OCI-M1 (cell line): ENCODE results near the gene AMBP.

Experiments used
- DNase-seq: peaks from one replicate; lab custom pipeline; 2025; lab: John Stamatoyannopoulos, UW

The AMBP gene

DNA sequence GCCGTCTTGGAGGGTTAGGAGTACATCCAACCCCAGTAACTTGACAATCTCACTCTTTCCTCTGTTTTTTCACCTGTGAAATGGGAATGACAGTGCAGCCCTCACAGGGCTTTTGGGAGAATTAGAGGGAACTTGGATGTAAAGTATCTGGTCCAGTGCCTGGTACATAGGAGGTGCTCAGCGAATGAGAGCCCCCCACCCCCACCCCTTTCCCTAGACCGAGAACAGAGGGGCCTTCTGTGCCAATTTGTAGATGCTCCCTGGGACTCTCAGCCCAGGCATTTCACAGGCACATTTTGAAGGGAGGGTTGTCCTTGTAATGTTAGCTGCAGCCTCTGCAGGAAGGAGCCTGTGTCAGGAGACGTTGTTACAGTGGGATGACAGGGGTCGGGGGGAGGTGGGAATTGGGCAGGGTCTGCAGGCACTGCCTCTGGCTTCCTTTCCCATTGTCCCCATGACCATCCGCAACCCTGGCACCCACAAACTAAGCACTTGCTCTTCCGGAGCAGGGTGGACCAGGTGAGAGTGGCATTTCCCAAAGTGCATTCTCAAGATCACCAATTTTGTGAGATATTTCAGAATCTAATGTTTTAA is 47.0 kb downstream of the AMBP start:
- DNase-seq: no peak

GRCh38 chr9:114030364-114030763 is 47.7 kb downstream of the AMBP start:
- peak; percentile 43 for DNase-seq

GRCh38 chr9:114029311-114030170 is 48.6 kb downstream of the AMBP start:
- DNase-seq: no peak

- no peak for DNase-seq
Measured at GRCh38 chr9:114028646-114029045, 49.5 kb downstream of the AMBP start.

- no peak for DNase-seq
Measured at GRCh38 chr9:114027863-114028465, 50.1 kb downstream of the AMBP start.

GRCh38 chr9:114027159-114027862 is 50.8 kb downstream of the AMBP start:
- DNase-seq: no peak

DNA sequence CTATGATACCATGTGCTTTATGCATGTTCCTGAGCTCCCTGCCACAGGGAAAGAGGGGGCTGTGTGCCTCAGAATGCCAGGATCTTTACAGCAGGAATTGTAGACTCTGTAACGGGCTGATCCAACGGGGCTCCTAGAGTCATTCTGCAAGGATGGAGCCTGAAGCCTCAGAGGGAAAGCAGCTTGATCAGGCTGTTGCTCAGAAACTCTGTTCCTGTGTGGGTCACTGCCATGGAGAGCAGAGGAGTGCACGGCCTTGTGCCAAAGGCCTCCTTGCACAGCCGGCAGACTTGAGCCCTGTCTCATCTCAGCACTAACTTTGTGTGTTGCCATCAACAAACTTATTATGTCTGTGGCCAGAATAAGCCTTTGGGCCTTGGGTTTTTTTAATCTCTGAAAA is 51.8 kb downstream of the AMBP start:
- no peak for DNase-seq

GRCh38 chr9:114025760-114026159 is 52.3 kb downstream of the AMBP start:
- DNase-seq: no peak

- no peak for DNase-seq
Measured at GRCh38 chr9:114025196-114025753, 52.8 kb downstream of the AMBP start.

DNA sequence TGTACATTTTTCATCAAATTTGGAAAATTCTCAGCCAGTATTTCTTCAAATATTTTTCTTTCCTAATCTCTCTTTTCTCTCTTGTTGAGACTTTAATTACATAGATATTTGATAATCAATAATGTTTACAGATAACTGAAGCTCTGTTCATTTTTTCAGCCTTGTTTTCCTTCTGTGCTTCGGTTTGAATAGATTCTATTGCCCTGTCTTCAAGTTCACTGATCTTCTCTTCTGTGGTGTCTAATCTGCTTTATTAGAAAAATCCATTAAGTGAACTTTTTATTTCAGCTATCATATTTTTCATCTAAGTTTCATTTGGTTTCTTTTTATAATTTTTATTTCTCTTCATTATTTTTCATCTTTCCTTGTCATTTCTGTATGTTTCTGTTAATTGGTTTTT is 54.1 kb downstream of the AMBP start:
- no peak for DNase-seq

DNA sequence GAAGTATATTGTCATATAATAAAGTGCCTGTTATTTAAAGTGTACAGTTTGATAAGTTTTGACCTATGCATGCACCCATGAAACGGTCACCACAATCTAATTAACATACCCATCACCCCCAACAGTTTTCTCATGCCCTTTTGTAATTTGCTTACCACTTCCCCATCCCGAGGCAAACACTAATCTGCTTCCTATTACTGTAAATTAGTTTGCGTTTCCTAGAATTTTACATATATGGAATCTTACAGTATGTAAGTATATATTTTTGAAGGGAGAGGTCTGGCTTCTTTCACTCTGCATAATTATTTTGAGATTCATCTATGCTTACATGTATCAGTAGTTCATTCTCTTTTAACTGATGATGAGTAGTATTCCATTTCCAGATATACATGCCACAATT is 56.5 kb downstream of the AMBP start:
- peak; percentile 34 for DNase-seq

DNA sequence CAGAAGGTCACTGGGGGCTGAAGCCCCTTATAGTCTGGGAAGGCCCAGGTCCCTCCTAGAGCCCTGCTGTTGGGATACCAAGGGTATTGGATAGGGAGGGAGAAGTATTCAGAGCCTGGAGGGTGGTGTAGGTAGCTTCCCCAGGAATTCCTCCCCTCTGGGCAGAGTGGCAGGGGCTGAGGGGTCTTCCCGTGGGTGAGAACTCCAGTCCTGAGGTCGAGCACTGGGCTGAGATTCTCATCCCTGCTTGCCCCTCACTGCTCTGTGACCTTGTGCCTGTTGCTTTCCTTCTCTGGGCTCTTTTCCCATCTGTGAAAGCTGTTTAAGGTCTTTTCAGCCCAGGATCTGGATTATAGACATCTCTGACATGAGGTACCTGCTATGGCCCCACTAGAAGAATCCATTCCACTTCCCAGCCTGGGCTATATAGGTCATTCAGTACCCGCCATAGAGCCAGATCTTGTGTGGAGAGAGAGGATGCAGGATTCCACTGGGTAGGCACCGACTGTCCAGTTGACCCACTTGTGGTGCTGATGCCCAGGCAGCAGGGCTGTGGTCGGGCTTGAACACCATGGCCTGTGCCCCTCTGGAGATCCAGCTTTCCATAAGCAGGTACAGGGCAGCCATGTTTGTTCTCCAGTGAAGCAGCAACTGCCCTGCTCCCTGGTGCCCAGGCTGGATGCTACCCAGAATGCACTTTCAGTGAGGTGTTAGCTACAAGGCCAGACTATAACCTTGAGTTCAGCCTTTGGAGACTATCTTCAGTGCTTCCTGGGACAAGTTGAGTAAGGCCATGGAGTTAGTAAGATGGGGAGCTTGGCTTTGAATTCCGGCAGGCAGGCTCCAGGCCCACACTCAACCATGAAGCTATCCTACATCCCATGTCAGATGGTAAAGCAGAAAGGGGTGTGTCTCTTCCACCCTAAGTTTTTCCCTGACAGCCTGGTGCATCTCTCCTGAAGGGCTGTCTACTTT is 60.1 kb downstream of the AMBP start:
- no peak for DNase-seq

DNA sequence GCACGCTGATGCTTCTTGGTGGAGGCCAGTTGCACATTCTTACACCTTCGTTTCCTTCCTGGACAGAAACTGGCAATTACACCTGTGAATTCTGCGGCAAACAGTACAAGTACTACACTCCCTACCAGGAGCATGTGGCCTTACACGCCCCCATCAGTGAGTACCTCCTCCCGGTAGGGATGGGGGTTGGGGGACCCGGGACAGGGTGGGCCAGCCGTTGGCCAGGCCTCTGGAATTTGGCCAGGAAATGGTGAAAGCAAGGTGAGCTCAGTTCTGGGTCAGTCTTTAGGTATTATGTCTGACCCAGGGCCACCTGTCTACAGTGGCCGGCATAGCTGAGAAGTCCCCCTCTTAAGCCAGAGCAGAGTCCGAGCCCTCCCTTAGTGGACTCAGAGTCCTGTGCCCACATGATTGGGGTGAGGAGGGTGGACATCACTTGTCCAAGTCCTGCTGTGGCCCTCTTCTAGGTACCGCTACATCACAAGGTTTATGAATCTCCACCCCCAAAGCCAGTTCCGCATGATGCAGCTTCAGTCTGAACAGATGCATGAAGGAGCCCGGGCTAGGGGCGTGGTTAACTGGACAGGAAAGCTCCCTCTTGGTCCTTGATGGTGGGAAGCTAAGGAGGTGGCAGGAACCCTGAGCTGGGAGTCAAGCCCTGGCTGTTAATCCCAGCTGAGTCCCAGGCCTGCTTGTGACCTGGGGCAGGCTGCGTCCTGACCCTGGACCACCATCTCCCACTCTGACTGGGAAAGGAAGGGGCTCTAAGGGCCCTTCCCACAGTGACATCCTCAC is 61.3 kb downstream of the AMBP start:
- DNase-seq: no peak

DNA sequence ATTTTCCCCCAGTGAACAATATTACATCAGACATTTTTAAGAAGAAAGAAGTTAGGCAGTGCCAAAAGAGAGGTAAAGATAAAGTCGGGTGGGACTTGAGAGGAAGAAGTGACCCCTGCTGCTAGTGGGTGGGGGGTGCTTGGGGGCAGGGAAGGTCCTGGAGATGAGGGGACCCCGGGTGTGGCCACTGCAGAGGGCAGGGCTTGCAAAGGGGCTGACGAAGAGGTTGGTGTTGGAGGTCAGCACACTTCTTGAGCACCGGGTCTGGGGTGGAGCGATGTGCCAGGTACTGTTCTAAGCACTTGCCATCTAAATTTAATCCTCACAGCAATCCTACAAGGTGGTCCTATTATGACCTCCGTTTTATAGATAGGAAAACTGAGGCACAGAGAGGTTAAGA is 62.0 kb downstream of the AMBP start:
- no peak for DNase-seq

- no peak for DNase-seq
Measured at GRCh38 chr9:114015607-114016006, 62.5 kb downstream of the AMBP start.

GRCh38 chr9:114014044-114014443 is 64.1 kb downstream of the AMBP start:
- DNase-seq: no peak

GRCh38 chr9:114012126-114012525 is 66.0 kb downstream of the AMBP start:
- DNase-seq: no peak

DNA sequence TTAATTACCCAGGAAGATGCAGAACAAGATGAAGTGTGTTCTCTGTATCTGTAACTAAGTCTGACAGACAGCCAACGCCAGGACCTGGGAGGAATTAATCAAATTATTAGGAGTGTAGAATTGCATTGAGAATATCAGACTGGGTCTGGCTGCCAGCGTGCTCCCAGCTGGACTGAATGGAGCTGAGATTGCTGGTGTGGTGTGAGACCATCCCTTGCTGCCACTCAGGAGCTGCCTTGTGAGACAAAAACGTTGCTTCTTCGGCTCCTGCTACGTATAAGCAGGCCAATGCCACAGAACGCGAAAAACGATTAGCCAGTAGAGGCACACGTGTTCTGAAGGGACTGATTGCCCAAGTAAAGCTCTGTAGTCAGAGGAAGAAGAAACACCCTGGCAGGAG is 66.8 kb downstream of the AMBP start:
- no peak for DNase-seq
